Measurements from ENCODE around the gene SARS2.

GRCh38 chr19:38899447-38900201, 30.9 kb downstream of the SARS2 start, which contains the start of the genes NFKBIB and SIRT2:
- no peak for TF ChIP-seq CTCF (IDR thresholded peaks at IDR 0.05; ENCODE audit: low read depth, low read length, poor library complexity, severe bottlenecking)
- no peak for TF ChIP-seq EZH2phosphoT487 (IDR thresholded peaks at IDR 0.05; ENCODE audit: borderline replicate concordance, low read length)
